ENCODE results near the gene HTRA3.

Gene HTRA3

GRCh38 chr4:8353912-8354453, 84.4 kb downstream of the HTRA3 start:
- POLR2A ChIA-PET, result no interaction called here

GRCh38 chr4:8355306-8355705, 85.8 kb downstream of the HTRA3 start:
- CTCF ChIA-PET, result no interaction called here
- no peaks in the 10 kb centered on the region for H3K4me1 ChIP-seq (ENCODE audit: control insufficient read depth, insufficient read depth, low read length)
- no peaks in the 10 kb centered on the region for H3K36me3 ChIP-seq (ENCODE audit: control insufficient read depth in 2 of 2, insufficient read depth in 1 of 2, low read length in 2 of 2)
- no peaks in the 10 kb centered on the region for H3K9me3 ChIP-seq (ENCODE audit: control insufficient read depth, insufficient read depth, low read depth, low read length)
- TF ChIP-seq ZBTB11 (tag by site-specific recombination; conservative IDR thresholded peaks at IDR 0.05; ENCODE audit: low read depth) (no peak), ZNF521 (tag by site-specific recombination; IDR thresholded peaks at IDR 0.05) (no peak)
- POLR2A ChIA-PET, result no interaction called here
- no peak overlapping the region for H3K27ac ChIP-seq (ENCODE audit: extremely low read depth, low read depth, low read length)
- H3K4me3 ChIP-seq (ENCODE audit: low read depth, low read length), result no peak overlapping the region

More at GRCh38 chr4:8353912-8354453, 84.4 kb downstream of the HTRA3 start:
- Histone ChIP-seq H3K4me3 (ENCODE audit: low read depth, low read length) (no peak overlapping the region), H3K4me1 (ENCODE audit: control insufficient read depth, insufficient read depth, low read length) (no peaks in the 10 kb centered on the region), H3K27ac (ENCODE audit: extremely low read depth, low read depth, low read length) (no peak overlapping the region), H3K36me3 (ENCODE audit: control insufficient read depth in 2 of 2, insufficient read depth in 1 of 2, low read length in 2 of 2) (no peaks in the 10 kb centered on the region), H3K9me3 (ENCODE audit: control insufficient read depth, insufficient read depth, low read depth, low read length) (no peaks in the 10 kb centered on the region)
- TF ChIP-seq ZNF76 (tag by site-specific recombination; IDR thresholded peaks at IDR 0.05; ENCODE audit: borderline replicate concordance, low read depth), result no peak
- no peak for TF ChIP-seq ZNF398 (tag by site-specific recombination; IDR thresholded peaks at IDR 0.05)
- TF ChIP-seq ZNF555 (tag by site-specific recombination; conservative IDR thresholded peaks at IDR 0.05), result no peak
- no peak for TF ChIP-seq ZNF148 (tag by site-specific recombination; IDR thresholded peaks at IDR 0.05; ENCODE audit: borderline replicate concordance)
- TF ChIP-seq ZNF48 (tag by site-specific recombination; IDR thresholded peaks at IDR 0.05), result no peak
- no peak for TF ChIP-seq ZNF660 (tag by site-specific recombination; IDR thresholded peaks at IDR 0.05)
- no peak for TF ChIP-seq PBX3 (CRISPR knock-in tag; IDR thresholded peaks at IDR 0.05)
- TF ChIP-seq ZNF114 (tag by site-specific recombination; IDR thresholded peaks at IDR 0.05), result no peak
- no peak for TF ChIP-seq ZSCAN16 (tag by site-specific recombination; IDR thresholded peaks at IDR 0.05)
- TF ChIP-seq PRDM1 (tag by site-specific recombination; IDR thresholded peaks at IDR 0.05), result no peak
- TF ChIP-seq ZNF16 (tag by site-specific recombination; IDR thresholded peaks at IDR 0.05; ENCODE audit: low read depth), result no peak
- TF ChIP-seq ZNF426 (tag by site-specific recombination; IDR thresholded peaks at IDR 0.05), result no peak
- TF ChIP-seq KLF1 (tag by site-specific recombination; IDR thresholded peaks at IDR 0.05), result no peak
- no peak for TF ChIP-seq ZSCAN5A (tag by site-specific recombination; IDR thresholded peaks at IDR 0.05)
- CTCF ChIA-PET, result no interaction called here

All from HEK293 (cell line).